ENCODE results near the gene SPANXN5.
A peak's percentile ranks its signal among the peaks of the same experiment; 100 is the strongest.
"Not testable (repeated sequence)": the region's sequence is repeated elsewhere in the genome, so short reads cannot be mapped to it uniquely, and the experiment has no call there.

SPANXN5 gene, protein sequence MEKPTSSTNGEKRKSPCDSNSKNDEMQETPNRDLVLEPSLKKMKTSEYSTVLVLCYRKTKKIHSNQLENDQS

DNA sequence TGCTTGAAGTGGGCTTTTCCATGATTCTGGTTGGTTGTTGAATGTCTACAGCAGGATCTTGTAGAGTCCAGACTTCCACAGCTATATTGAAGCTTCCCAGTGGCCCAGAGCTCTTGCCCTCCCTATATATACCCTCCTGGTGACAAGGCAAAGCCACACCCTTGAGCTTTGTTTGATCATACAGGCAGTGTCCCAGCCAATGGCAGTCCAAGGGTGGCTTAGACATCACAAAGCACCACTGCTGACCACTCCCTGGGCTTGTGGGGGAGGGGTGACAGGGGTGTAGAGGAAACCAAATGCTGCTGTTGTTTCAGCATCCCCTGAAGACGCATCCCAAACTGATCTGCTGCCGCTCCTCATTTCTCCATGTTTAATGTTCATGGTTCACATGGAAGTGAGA lies at the start of gene SPANXN5:
Gene SPANXN5 (minus strand): TSS at position 101 of the 400 bp plus-strand sequence. CDS start 79 bp downstream, at position 22.
- FAIRE-seq; DNase-seq (ENCODE audit: extremely low spot score, insufficient read length, low read depth): not testable (repeated sequence)

DNA sequence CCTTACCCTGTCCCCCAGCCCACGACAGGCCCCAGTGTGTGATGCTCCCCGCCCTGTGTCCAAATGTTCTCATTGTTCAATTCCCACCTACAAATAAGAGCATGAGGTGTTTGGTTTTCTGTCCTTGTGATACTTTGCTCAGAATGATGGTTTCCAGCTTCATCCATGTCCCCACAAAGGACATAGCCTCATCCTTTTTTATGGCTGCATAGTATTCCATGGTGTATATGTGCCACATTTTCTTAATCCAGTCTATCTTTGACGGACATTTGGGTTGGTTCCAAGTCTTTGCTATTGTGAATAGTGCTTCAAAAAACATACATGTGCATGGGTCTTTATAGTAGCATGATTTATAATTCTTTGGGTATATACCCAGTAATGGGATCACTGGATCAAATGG lies 46.4 kb upstream of the SPANXN5 start:
- FAIRE-seq; DNase-seq (ENCODE audit: extremely low spot score, insufficient read length, low read depth): not testable (repeated sequence)

DNA sequence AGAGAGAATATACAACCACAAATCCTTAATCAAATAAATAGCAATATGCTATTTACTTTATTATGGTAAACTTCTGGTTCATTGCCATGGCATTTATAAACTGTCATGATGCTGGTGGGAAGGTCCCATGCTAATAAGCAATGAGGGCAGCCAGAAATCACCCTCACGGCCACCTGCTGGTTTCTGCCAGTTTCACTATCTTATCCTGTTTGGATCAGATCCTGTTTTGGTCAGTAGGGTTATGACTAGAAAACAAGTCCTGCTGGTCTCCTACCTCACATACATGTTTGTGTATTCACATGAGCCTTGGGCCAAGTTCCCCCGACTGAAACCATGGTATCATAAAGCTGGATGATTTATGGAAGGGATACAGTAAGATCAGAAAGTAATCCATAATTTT lies 41.9 kb upstream of the SPANXN5 start:
- DNase-seq (ENCODE audit: extremely low spot score, insufficient read length, low read depth) (no peak), FAIRE-seq (peak; percentile 9)

DNA sequence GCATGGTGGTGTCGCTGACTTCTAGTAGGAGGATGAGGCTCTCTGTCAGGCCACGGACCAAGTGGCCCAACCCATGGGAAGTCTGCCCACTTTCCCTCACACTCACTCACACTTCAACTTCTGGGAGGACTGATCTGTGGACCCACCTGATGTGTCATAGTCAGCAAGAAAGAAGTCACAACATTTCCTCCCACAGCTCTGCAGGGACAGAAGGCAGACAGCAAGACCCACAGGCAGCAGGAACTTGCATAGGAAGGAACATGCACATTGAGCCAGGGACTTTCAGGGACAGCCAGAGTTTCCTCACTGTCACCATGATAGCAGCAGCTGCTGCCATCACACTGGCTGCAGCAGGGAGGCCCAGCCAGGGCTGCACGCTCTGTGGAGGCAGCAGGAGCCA lies 33.3 kb upstream of the SPANXN5 start:
- DNase-seq (ENCODE audit: extremely low spot score, insufficient read length, low read depth) (no peak), FAIRE-seq (no peak)

DNA sequence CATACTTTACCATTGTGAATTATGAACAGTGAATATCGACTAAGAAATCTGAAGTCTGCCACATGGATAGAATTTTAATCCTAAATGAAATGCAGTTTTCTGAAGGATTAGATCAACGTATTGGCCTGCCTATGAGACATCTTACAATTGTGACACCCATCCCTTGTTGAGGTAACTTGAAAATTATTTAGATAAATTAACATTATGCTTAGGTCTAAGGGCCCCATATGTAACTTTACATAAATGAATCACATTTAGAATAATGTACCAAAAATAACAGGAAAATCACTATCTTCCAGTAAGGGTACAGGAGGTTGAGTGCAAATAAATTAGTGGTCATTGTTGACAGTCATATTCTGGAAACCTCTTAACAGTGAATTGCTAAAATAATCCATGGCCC lies 27.4 kb upstream of the SPANXN5 start:
- no peak for DNase-seq (ENCODE audit: extremely low spot score, insufficient read length, low read depth)
- no peak for FAIRE-seq

DNA sequence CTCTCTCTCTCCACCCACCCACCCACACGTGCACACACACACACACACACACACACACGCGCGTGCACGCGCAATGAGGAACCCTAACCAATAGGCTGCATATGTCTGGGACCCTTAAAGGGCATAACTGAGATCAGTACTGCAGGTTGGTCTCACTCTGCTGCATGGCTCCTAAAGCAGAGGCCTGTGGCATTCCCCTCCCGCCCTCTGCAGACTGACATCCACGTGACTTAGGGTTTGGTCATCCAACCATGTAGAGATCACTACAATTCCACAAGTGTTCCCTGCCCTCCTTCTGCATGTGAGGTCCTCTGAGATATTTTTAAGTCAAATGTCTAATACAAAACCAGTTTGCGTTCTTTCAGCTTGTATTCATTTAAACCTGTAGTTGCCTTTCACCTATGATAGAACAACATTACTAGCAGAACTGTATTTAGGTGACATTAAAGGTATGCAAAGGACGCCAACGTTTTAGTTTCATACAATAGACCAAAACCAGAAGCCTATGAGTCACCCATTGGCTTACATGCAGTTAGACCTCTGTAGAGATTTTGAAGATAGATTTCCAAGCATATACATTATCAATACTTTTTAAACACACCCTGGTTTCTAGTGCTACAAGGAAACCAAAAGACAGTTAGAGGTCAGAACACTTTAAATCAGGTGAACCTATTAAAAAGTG lies 24.0 kb upstream of the SPANXN5 start:
- FAIRE-seq (no peak), DNase-seq (ENCODE audit: extremely low spot score, insufficient read length, low read depth) (no peak)

DNA sequence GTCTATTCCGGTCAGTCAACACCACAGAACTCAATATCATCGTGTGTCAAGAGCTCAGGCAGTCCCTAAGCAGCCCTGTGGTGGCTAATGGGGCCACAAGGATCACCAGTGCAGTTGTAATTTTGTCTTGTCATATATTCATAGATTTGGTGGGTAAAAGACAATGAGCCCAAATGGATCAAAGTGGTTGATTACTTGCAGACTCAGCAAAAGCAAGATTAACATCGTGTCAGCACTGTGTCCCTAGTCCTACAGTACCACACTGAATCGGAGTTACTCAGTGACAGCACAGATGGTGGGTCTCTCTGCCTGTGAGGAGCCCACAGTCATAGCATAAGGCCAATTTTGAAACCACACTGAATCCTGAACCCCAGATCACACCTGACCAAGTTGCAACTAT lies 22.6 kb upstream of the SPANXN5 start:
- FAIRE-seq, result no peak
- no peak for DNase-seq (ENCODE audit: extremely low spot score, insufficient read length, low read depth)

DNA sequence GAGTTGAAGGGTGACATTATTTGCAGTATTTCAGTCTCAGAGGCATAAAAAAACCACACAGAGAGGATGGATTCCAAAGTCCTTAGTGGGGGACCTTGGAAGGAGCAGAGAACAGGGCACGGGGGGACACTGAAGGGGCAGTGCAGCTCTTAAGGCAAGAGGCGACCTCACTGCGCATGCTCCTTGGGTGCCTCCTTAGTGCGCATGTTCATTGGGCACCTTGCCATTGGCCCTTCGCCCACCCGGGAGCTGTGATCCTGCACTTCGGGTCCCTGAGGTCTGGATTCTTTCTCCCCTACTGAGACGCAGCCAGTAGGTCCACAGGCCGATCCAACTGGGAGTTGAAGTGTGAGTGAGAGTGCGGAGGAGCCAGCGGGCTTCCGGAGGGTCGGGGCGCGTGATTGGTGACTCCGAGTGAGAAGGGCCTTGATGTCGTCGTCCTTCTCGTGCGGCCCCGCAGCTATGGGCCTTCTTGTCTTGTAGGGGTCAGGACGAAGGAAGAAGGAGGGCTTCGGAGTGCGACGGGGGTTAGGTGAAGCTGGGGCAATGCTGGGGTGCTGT lies 13.9 kb upstream of the SPANXN5 start, which contains the start of gene XAGE5:
Gene XAGE5 (plus strand): TSS at position 223 of the 561 bp plus-strand sequence. CDS start 1,280 bp downstream, outside the sequence.
- FAIRE-seq, result no peak

DNA sequence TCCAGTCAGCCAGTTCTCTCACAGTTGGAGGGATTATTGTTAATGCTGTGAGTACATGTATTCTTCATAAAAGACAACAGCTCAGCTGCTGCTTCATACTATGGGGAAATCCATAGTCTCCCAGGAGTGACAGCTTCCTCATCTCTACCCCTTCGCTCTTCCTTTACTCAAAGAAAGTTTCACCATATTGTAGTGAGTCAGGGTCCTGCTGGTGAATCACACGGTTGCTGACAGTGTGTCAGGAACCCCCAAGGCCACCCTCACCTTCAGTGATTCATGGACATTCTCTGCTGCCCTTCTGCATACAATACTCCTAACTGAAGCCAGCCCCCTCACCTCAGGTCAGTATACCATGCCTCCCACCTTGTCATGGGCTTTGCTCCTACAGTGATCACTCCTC lies 7.6 kb upstream of the SPANXN5 start:
- not testable (repeated sequence) for FAIRE-seq; DNase-seq (ENCODE audit: extremely low spot score, insufficient read length, low read depth)

More for the DNA sequence above, 13.9 kb upstream of the SPANXN5 start, which contains the start of gene XAGE5:
- DNase-seq (ENCODE audit: extremely low spot score, insufficient read length, low read depth), result no peak

DNA sequence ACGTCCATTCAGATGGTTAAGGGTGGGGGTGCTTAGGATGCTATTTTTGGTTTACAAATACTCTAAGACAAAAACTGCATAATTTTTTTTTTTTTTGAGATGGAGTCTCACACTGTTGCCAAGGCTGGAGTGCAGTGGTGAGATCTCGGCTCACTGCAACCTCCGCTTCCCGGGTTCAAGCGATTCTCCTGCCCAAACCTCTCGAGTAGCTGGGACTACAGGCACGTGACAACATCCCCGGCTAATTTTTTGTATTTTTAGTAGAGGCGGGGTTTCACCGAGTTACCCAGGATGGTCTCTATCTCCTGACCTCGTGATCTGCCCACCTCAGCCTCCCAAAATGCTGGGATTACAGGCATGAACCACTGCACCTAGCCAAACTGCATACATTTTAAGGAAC lies 23.7 kb downstream of the SPANXN5 start:
- not testable (repeated sequence) for DNase-seq (ENCODE audit: extremely low spot score, insufficient read length, low read depth); FAIRE-seq

DNA sequence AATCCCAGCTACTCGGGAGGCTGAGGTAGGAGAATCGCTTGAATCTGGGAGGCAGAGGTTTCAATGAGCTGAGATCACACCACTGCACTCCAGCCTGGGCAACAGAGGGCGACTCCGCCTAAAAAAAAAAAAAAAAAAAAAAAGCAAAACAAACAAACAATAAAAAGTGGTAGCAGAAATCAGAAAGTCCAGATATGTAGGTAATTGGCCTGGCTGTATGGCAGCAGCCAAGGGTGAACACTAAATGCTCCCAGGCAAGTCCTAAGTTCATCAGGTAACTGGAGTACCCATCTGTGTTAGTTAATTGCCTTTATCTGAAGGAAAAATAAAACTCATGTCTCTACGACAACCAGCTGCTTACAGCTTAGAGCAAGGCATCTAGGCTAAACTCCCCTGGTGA lies 31.2 kb downstream of the SPANXN5 start:
- FAIRE-seq; DNase-seq (ENCODE audit: extremely low spot score, insufficient read length, low read depth): not testable (repeated sequence)

DNA sequence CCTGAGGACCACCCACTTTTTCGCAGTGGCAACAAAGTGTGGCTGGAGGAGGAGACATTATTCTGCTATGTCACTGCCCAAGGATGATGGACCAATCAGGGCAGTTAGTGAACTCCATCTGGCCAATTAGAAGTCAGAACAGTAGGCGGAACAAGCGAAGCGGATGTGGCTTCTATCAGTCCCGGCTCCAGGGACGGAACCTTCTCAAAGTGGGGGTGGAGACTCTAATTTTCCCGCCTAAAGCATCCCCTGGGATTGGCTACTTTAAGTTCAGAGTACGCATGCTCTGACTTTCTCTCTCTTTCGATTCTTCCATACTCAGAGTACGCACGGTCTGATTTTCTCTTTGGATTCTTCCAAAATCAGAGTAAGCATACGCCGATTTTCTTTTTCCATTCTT lies 46.3 kb downstream of the SPANXN5 start, which contains the start of gene SSX2B:
Gene SSX2B (plus strand): TSS at position 301 of the 400 bp plus-strand sequence. CDS start 1,429 bp downstream, outside the sequence.
- DNase-seq (ENCODE audit: extremely low spot score, insufficient read length, low read depth); FAIRE-seq: not testable (repeated sequence)
